GM23248 (cell line): ENCODE data around the gene TDRD3. TPM values are rescaled to one million over a fixed set of nuclear protein-coding genes. Genes with fewer than 3 reads are reported as not detected.

Experiments used
- DNase-seq: peaks from one replicate; pipeline ENCODE4 v3.0.0-alpha.2; 2015
- H2AFZ ChIP-seq: fragments of 200-600 bp; sonication (generic); 2 replicates; pipeline ENCODE4 v1.6.1; 2016; ENCODE audit warnings: antibody characterized with exemption
- H3F3A ChIP-seq: fragments of 200-600 bp; sonication (generic); 2 replicates; pipeline ENCODE4 v1.6.1; 2016; ENCODE audit warnings: mild to moderate bottlenecking, antibody characterized with exemption, mixed run types; ENCODE audit not compliant: insufficient read depth
- H3K27ac ChIP-seq: fragments of 200-600 bp; sonication (generic); 2 replicates; pipeline ENCODE4 v1.5.1; 2016; ENCODE audit warnings: mild to moderate bottlenecking
- H3K27me3 ChIP-seq: fragments of 200-600 bp; sonication (generic); replicated peaks from 2 replicates; pipeline ENCODE4 v1.6.1; 2016; ENCODE audit warnings: mild to moderate bottlenecking; ENCODE audit not compliant: insufficient read depth
- H3K36me3 ChIP-seq: fragments of 200-600 bp; sonication (generic); 2 replicates; pipeline ENCODE4 v1.6.1; 2016; ENCODE audit warnings: low read depth, mild to moderate bottlenecking
- H3K4me1 ChIP-seq: fragments of 200-600 bp; sonication (generic); 2 replicates; pipeline ENCODE4 v1.6.1; 2016; ENCODE audit warnings: mild to moderate bottlenecking; ENCODE audit not compliant: insufficient read depth
- H3K4me2 ChIP-seq: fragments of 200-600 bp; sonication (generic); one replicate; pipeline ENCODE4 v1.6.1; 2016; ENCODE audit warnings: mild to moderate bottlenecking; ENCODE audit not compliant: unreplicated experiment
- H3K4me3 ChIP-seq: fragments of 200-600 bp; sonication (generic); 2 replicates; pipeline ENCODE4 v1.5.1; 2016; ENCODE audit warnings: mild to moderate bottlenecking
- H3K79me2 ChIP-seq: fragments of 200-600 bp; sonication (generic); 2 replicates; pipeline ENCODE4 v1.6.1; 2016; ENCODE audit warnings: mild to moderate bottlenecking; ENCODE audit not compliant: insufficient read depth
- H3K9ac ChIP-seq: fragments of 200-600 bp; sonication (generic); 2 replicates; pipeline ENCODE4 v1.6.1; 2016; ENCODE audit warnings: mild to moderate bottlenecking
- H3K9me2 ChIP-seq: fragments of 200-600 bp; sonication (generic); 2 replicates; pipeline ENCODE4 v1.6.1; 2016; ENCODE audit warnings: mixed run types, mild to moderate bottlenecking, moderate library complexity; ENCODE audit not compliant: insufficient read depth
- H3K9me3 ChIP-seq: fragments of 200-600 bp; sonication (generic); one replicate; pipeline ENCODE4 v1.6.1; 2017; ENCODE audit warnings: low read depth
- H4K20me1 ChIP-seq: fragments of 200-600 bp; sonication (generic); 2 replicates; pipeline ENCODE4 v1.6.0; 2016; ENCODE audit not compliant: insufficient read depth
- EZH2 ChIP-seq: fragments of 200-600 bp; sonication (generic); IDR thresholded peaks from 2 replicates; pipeline ENCODE4 v1.6.1; 2018; ENCODE audit warnings: antibody characterized with exemption, mild to moderate bottlenecking; ENCODE audit not compliant: insufficient read depth, poor library complexity, severe bottlenecking
- EZH2phosphoT487 ChIP-seq: fragments of 200-600 bp; sonication (generic); IDR thresholded peaks from 2 replicates; pipeline ENCODE4 v1.6.1; 2018; ENCODE audit warnings: antibody characterized with exemption, moderate library complexity, mild to moderate bottlenecking, low read depth; ENCODE audit not compliant: insufficient read depth
- WGBS, 2 experiments: methylation state at CpG; one replicate each; pipeline ENCODE4 v1.1.6; 2015 to 2017; ENCODE audit warnings: low lambda C conversion rate in 2 of 2, low coverage in 1 of 2; ENCODE audit errors: missing lambda C conversion rate in 2 of 2; 5-methylcytosine and 5-hydroxymethylcytosine counted together
- in situ Hi-C: fragments of 300-500 bp; cut with MboI; formaldehyde crosslinking; loops from 2 replicates; pipeline ENCODE4 v1.15.0; 2020
- polyA plus RNA-seq: library from polyadenylated mRNA; unstranded; fragments of >200 nt; fragmentation: Nextera tagmentation; extraction: Ambion mirVana; gene quantifications from 2 replicates; pipeline ENCODE4 v1.2.1, GENCODE V29; 2016
- total RNA-seq: library from RNA; depleted of rRNA; stranded (reverse); fragments of >200 nt; shearing (Covaris generic); gene quantifications from 2 replicates; pipeline ENCODE4 v1.2.3, GENCODE V29; 2014

TDRD3 gene
- total and polyA plus RNA-seq, 2 experiments from 2014 or later = 7.9 to 9.1 TPM

GRCh38 chr13:60379837-60380565 lies 17.0 kb upstream of the TDRD3 start:
- Histone ChIP-seq H3F3A (no peaks in the 10 kb centered on the region), H3K9ac (no peak overlapping the region), H2AFZ (no peak overlapping the region), H3K4me3 (no peak overlapping the region), H3K4me2 (no peak overlapping the region), H3K9me2 (no peaks in the 10 kb centered on the region), H3K4me1 (no peaks in the 10 kb centered on the region), H3K27me3 (no peaks in the 10 kb centered on the region), H3K36me3 (no peaks in the 10 kb centered on the region), H3K79me2 (no peaks in the 10 kb centered on the region), H4K20me1 (no peaks in the 10 kb centered on the region), H3K27ac (no peak overlapping the region), H3K9me3 (no peaks in the 10 kb centered on the region)
- TF ChIP-seq EZH2 = no peak
- TF ChIP-seq EZH2phosphoT487 = no peak
- peak; percentile 3 for DNase-seq
- in situ Hi-C loops = no loop called here
- WGBS, 2 experiments = 55 to 56% methylated on average over 3 of the region's 3 CpGs

DNA sequence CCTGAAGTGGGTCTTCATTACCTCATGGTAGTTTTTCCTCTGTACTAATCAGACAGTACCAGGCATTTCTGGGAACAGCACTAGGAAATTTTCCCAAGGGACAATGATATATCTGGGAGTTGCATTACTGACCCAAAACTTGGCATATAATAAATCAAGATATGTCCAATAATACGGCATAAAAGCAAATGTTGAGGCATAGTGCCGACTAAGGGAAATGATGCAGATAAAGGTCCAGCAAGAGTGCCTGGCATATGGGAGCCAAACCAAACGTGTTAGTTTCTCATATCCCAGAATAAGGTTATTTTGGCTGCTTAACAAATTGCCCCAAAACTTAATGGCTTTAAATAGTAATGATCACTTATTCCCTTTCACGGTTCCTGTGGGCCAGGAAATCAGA lies 12.1 kb upstream of the TDRD3 start:
- H3K27ac ChIP-seq = no peak overlapping the region
- no peak overlapping the region for H3K9ac ChIP-seq
- no peaks in the 10 kb centered on the region for H3K4me1 ChIP-seq
- no peaks in the 10 kb centered on the region for H3K79me2 ChIP-seq
- no peaks in the 10 kb centered on the region for H3K9me2 ChIP-seq
- no peak overlapping the region for H3K4me3 ChIP-seq
- in situ Hi-C loops = no loop called here
- H3F3A ChIP-seq = no peaks in the 10 kb centered on the region
- H3K9me3 ChIP-seq = no peaks in the 10 kb centered on the region
- no peak for DNase-seq
- 55 to 56% methylated on average over 4 of the region's 4 CpGs for WGBS, 2 experiments
- TF ChIP-seq EZH2 (no peak), EZH2phosphoT487 (no peak)
- H4K20me1 ChIP-seq = no peaks in the 10 kb centered on the region
- H3K27me3 ChIP-seq = peaks cover 3% of the 10 kb centered on the region; the same call in 1 of the 2 replicates
- H3K4me2 ChIP-seq = no peak overlapping the region
- no peak overlapping the region for H2AFZ ChIP-seq
- H3K36me3 ChIP-seq = no peaks in the 10 kb centered on the region

GRCh38 chr13:60386250-60386649 lies 10.8 kb upstream of the TDRD3 start:
- TF ChIP-seq EZH2phosphoT487 (no peak), EZH2 (no peak)
- no peak for DNase-seq
- Histone ChIP-seq H2AFZ (no peak overlapping the region), H3K79me2 (no peaks in the 10 kb centered on the region), H3K9ac (no peak overlapping the region), H3K4me1 (no peaks in the 10 kb centered on the region), H4K20me1 (no peaks in the 10 kb centered on the region), H3K4me2 (no peak overlapping the region), H3K36me3 (no peaks in the 10 kb centered on the region), H3K27ac (no peak overlapping the region), H3K4me3 (no peak overlapping the region), H3K9me3 (no peaks in the 10 kb centered on the region), H3K9me2 (no peaks in the 10 kb centered on the region), H3K27me3 (peaks cover 3% of the 10 kb centered on the region; the same call in 1 of the 2 replicates), H3F3A (no peaks in the 10 kb centered on the region)
- 27 to 34% methylated on average over 2 of the region's 2 CpGs for WGBS, 2 experiments
- in situ Hi-C loops = no loop called here

GRCh38 chr13:60392131-60392530 lies 4.9 kb upstream of the TDRD3 start:
- H3K36me3 ChIP-seq = no peaks in the 10 kb centered on the region
- H2AFZ ChIP-seq = no peak overlapping the region
- no peak overlapping the region for H3K4me2 ChIP-seq
- in situ Hi-C loops = no loop called here
- 28 to 30% methylated on average over 3 of the region's 3 CpGs for WGBS, 2 experiments
- TF ChIP-seq EZH2phosphoT487 (no peak), EZH2 (no peak)
- H3K4me1 ChIP-seq = no peaks in the 10 kb centered on the region
- no peaks in the 10 kb centered on the region for H3K9me3 ChIP-seq
- H3K79me2 ChIP-seq = no peaks in the 10 kb centered on the region
- no peak overlapping the region for H3K4me3 ChIP-seq
- H3K27me3 ChIP-seq = peaks cover 3% of the 10 kb centered on the region; the same call in 1 of the 2 replicates
- H3F3A ChIP-seq = no peaks in the 10 kb centered on the region
- H3K9ac ChIP-seq = no peak overlapping the region
- H3K9me2 ChIP-seq = no peaks in the 10 kb centered on the region
- H4K20me1 ChIP-seq = no peaks in the 10 kb centered on the region
- H3K27ac ChIP-seq = no peak overlapping the region
- DNase-seq = no peak
